Measurements from ENCODE around the gene CD151. TPM values are rescaled to one million over a fixed set of nuclear protein-coding genes. Genes with fewer than 3 reads are reported as not detected.
A peak's percentile ranks its signal among the peaks of the same experiment; 100 is the strongest.

The CD151 gene
- total RNA-seq, 1 experiment from 2014 or later, result 482 TPM

GRCh38 chr11:788009-788640 is 44.6 kb upstream of the CD151 start:
- CTCF ChIA-PET, result no interaction called here
- no peak overlapping the region for H3K4me3 Mint-ChIP-seq (ENCODE audit: low read depth, unreplicated experiment)
- TF ChIP-seq, protein P1, sequence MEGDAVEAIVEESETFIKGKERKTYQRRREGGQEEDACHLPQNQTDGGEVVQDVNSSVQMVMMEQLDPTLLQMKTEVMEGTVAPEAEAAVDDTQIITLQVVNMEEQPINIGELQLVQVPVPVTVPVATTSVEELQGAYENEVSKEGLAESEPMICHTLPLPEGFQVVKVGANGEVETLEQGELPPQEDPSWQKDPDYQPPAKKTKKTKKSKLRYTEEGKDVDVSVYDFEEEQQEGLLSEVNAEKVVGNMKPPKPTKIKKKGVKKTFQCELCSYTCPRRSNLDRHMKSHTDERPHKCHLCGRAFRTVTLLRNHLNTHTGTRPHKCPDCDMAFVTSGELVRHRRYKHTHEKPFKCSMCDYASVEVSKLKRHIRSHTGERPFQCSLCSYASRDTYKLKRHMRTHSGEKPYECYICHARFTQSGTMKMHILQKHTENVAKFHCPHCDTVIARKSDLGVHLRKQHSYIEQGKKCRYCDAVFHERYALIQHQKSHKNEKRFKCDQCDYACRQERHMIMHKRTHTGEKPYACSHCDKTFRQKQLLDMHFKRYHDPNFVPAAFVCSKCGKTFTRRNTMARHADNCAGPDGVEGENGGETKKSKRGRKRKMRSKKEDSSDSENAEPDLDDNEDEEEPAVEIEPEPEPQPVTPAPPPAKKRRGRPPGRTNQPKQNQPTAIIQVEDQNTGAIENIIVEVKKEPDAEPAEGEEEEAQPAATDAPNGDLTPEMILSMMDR (IDR thresholded peaks at IDR 0.05; ENCODE audit: unreplicated experiment), result no peak
- no TSS peak for BruUV-seq (replicated peaks)
- intact Hi-C loops (cut with micrococcal nuclease; ENCODE audit: unreplicated experiment), result no loop called here
- no peaks in the 10 kb centered on the region for H3K4me1 Mint-ChIP-seq (ENCODE audit: low read depth, unreplicated experiment)
- H3K27me3 Mint-ChIP-seq (ENCODE audit: unreplicated experiment), result no peaks in the 10 kb centered on the region
- H3K36me3 Mint-ChIP-seq (ENCODE audit: insufficient read depth, unreplicated experiment), result peaks cover 54% of the 10 kb centered on the region
- no peak overlapping the region for H3K27ac Mint-ChIP-seq (ENCODE audit: unreplicated experiment)
- DNase-seq, result no peak
- H3K9me3 Mint-ChIP-seq (ENCODE audit: low read depth, unreplicated experiment), result no peaks in the 10 kb centered on the region

DNA sequence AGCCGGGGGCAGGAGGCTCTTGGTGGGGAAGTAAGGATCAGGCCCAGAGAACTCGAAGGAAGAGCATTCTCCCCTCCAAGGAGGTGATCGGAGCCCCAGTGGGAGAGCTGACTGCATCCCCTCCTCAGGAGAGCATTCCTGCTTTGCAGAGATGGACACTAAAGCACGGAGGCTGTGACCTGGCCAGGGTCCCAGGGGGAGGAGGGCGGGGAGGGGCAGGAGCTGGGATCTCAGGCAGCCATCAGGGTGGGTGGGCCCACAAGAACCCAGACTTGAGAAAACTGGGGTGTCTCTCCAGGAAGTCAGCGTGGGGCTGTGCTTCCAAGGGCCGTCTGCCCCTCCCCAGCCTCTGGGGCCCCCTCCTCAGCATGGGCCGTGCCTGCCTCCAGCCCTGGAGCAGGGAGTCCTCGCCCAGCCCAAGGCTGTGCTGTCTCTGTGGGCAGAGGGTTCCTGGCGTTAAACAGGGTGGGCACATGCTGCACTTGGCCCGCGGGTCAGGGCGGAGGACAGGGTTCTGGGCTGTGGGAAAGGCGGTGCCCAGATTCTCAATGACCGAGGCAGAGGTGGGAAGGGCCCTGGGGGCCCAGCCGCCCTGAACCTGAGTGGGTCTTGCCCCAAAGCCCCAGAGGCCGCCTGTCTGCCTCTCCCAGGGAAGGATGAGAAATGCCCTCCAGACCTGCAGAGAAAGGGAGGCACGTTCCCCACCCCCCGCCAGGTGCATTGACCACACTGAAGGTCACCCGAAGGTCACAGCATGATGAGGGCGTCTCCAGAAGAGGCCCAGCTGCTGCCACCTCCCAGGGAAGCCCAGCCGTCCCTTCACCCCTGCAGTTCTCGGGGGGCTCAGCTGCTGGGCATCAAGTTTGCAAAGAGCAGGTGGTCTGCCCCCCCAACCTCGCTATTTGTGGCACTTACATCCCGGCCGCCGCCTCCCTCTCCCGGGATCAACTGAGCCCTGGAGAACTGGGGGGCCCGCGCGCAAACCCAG is 43.5 kb upstream of the CD151 start:
- no TSS peak for BruUV-seq (replicated peaks)

DNA sequence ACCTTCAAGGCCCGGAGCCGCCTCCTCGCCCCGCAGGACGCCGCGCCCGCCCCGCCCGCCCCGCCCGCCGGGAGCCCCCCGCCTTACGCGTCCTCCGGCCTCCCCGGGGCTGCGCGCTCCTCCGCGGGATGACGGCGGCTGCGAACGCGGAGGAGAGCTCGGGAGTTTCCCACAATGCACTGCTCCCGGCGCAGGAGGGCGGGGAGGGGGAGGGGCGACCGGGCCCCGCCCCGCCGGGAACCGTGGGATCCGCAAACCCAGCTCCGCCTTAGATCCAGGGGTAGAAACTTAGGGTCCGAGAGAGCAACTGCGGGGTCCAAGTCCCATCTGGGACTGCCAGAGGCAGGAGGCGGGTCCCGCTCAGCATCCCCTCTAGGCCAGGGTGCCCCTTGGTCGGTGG is 42.8 kb upstream of the CD151 start, which contains the start of gene CEND1:
Gene CEND1, minus strand, starts transcription at position 148 of the 400 bp plus-strand sequence. CDS start 1,514 bp downstream, outside the sequence.
- CTCF ChIA-PET, result interaction anchor here (1.0 to 1.4 kb wide), 2 partner anchors 13 to 14 kb away, joined by 3 to 5 read pairs; no protein-coding TSS in a partner anchor
- no TSS peak for BruUV-seq (replicated peaks)
- Mint-ChIP-seq H3K27ac (ENCODE audit: unreplicated experiment) (no peak within 1 kb of the TSS), H3K4me1 (ENCODE audit: low read depth, unreplicated experiment) (no peaks in the 10 kb centered on the region), H3K9me3 (ENCODE audit: low read depth, unreplicated experiment) (no peaks in the 10 kb centered on the region), H3K27me3 (ENCODE audit: unreplicated experiment) (no peaks in the 10 kb centered on the region), H3K36me3 (ENCODE audit: insufficient read depth, unreplicated experiment) (peaks cover 52% of the 10 kb centered on the region), H3K4me3 (ENCODE audit: low read depth, unreplicated experiment) (no peak within 1 kb of the TSS)
- intact Hi-C loops (cut with micrococcal nuclease; ENCODE audit: unreplicated experiment), result no loop called here
- TF ChIP-seq, protein P1 (IDR thresholded peaks at IDR 0.05; ENCODE audit: unreplicated experiment), result no peak
- no peak for DNase-seq

More for the DNA sequence above, 43.5 kb upstream of the CD151 start:
- Mint-ChIP-seq H3K36me3 (ENCODE audit: insufficient read depth, unreplicated experiment) (peaks cover 52% of the 10 kb centered on the region), H3K27ac (ENCODE audit: unreplicated experiment) (no peak overlapping the region), H3K27me3 (ENCODE audit: unreplicated experiment) (no peaks in the 10 kb centered on the region), H3K9me3 (ENCODE audit: low read depth, unreplicated experiment) (no peaks in the 10 kb centered on the region), H3K4me3 (ENCODE audit: low read depth, unreplicated experiment) (no peak overlapping the region), H3K4me1 (ENCODE audit: low read depth, unreplicated experiment) (no peaks in the 10 kb centered on the region)
- no peak for DNase-seq
- TF ChIP-seq, protein P1 (IDR thresholded peaks at IDR 0.05; ENCODE audit: unreplicated experiment), result no peak
- CTCF ChIA-PET, result interaction anchor here (1.4 kb wide), 1 partner anchor 12 kb away, joined by 3 read pairs; no protein-coding TSS in a partner anchor
- intact Hi-C loops (cut with micrococcal nuclease; ENCODE audit: unreplicated experiment), result no loop called here

DNA sequence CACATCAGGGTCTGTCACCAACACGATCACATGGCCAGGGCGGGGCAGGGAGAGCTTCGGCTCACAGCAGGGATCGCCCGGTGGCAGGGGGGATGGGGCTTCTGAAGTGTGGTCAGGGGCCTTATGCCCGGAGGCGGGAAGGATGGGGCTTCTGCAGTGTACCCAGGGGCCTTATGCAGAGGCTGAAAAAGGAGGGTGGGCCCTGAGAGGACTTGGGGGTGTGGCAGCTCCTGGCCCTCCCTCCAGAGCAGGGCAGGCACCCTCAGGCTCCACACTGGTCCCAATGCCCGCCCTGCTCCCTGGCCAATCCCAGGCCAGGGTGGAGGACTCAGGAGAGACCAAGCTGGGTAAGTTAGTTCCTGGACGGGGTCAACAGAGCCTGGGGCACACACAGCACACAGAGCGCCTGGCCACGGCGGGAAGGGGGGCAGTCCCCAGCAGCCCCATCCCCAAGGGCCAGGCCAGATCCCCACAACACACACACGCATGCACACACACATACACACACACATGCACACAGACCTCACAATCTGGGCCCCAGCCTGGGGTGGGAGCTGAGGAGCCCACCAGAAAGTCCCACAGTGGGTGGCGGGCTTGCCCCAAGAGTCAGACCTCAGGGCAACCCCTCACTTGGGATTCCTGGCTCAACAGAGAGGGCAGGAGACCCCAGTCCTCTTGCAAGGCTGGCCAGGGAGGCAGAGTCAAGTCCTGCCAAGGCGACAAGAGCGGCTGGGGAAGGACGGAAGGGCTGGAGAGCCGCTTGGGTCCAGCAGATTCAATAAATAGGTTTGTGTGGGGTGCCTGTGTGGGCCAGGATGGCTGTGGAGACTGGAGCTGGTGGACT is 41.8 kb upstream of the CD151 start:
- intact Hi-C loops (cut with micrococcal nuclease; ENCODE audit: unreplicated experiment), result no loop called here
- Mint-ChIP-seq H3K9me3 (ENCODE audit: low read depth, unreplicated experiment) (no peaks in the 10 kb centered on the region), H3K27me3 (ENCODE audit: unreplicated experiment) (no peaks in the 10 kb centered on the region), H3K4me1 (ENCODE audit: low read depth, unreplicated experiment) (no peaks in the 10 kb centered on the region), H3K27ac (ENCODE audit: unreplicated experiment) (peak overlapping the region; percentile 54), H3K4me3 (ENCODE audit: low read depth, unreplicated experiment) (no peak overlapping the region), H3K36me3 (ENCODE audit: insufficient read depth, unreplicated experiment) (peaks cover 57% of the 10 kb centered on the region)
- BruUV-seq (replicated peaks), result TSS peak; percentile 36
- TF ChIP-seq, protein P1 (IDR thresholded peaks at IDR 0.05; ENCODE audit: unreplicated experiment), result no peak
- no peak for DNase-seq
- CTCF ChIA-PET, result interaction anchor here (1.0 to 1.4 kb wide), 2 partner anchors 14 to 15 kb away, joined by 3 to 5 read pairs; no protein-coding TSS in a partner anchor
